ENCODE data around the gene BMP6. TPM values are rescaled to one million over a fixed set of nuclear protein-coding genes. Genes with fewer than 3 reads are reported as not detected.

The BMP6 gene
- total RNA-seq, 2 experiments from 2014 or later = 0.14 to 0.27 TPM

DNA sequence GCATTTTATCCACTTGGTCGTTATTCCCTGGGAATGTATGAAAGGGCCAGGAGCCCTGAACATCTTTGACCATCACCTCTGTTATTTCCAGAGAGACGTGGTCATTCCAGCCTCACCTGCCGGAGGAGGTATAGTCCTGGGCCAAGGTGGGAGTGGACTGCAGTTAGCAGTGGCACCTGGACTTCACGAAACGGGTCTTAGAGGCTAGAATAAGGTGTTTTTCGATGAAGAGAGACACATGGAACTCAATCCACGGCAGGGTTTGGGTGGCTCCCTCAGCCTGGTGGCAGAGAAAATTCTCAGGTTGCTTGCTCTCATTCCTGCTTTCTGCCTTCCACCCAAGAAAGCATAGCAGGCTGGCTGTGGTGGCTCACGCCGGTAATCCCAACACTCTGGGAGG, 48.0 kb downstream of the BMP6 start:
- DNase-seq = no peak
- CTCF ChIA-PET = no interaction called here
- Mint-ChIP-seq H3K27me3 (peaks cover 8% of the 10 kb centered on the region), H3K4me3 (no peak overlapping the region), H3K36me3 (ENCODE audit: low read depth) (no peaks in the 10 kb centered on the region), H3K4me1 (no peaks in the 10 kb centered on the region), H3K9me3 (ENCODE audit: low read depth) (no peaks in the 10 kb centered on the region), H3K27ac (no peak overlapping the region)
- POLR2A ChIA-PET = no interaction called here
- ATAC-seq = no peak
- intact Hi-C loops (cut with DNase I, micrococcal nuclease) = no loop called here

DNA sequence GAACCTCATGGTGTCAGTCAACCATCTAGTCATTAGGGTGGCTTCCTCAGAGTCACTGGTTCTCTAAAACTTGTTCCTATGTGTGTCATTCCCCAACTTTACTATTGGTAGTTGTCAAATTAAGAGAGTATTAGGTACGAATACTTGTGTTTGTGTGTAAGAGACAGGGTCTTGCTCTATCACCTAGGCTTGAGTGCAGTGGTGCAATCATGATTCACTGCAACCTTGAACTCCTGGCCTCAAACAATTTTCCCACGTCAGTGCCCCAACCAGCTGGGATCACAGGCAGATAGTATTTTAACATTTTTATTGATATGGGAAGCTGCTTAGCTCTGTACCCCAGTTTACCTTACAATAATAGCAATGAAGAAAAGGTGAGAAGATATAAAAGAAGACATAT, 50.6 kb downstream of the BMP6 start:
- no peaks in the 10 kb centered on the region for H3K36me3 Mint-ChIP-seq (ENCODE audit: low read depth)
- H3K4me1 Mint-ChIP-seq = no peaks in the 10 kb centered on the region
- ChIA-PET POLR2A (interaction anchor here (1.1 kb wide), 1 partner anchor 9 kb away, joined by 3 read pairs; no protein-coding TSS in a partner anchor), CTCF (no interaction called here)
- H3K9me3 Mint-ChIP-seq (ENCODE audit: low read depth) = no peaks in the 10 kb centered on the region
- H3K4me3 Mint-ChIP-seq = no peak overlapping the region
- no peak overlapping the region for H3K27ac Mint-ChIP-seq
- peaks cover 13% of the 10 kb centered on the region for H3K27me3 Mint-ChIP-seq
- DNase-seq (no peak), ATAC-seq (no peak)
- intact Hi-C loops (cut with DNase I, micrococcal nuclease) = no loop called here

GRCh38 chr6:7777074-7777473, 51.2 kb downstream of the BMP6 start:
- ChIA-PET CTCF (no interaction called here), POLR2A (interaction anchor here (1.1 kb wide), 1 partner anchor 10 kb away, joined by 3 read pairs; no protein-coding TSS in a partner anchor)
- DNase-seq (no peak), ATAC-seq (no peak)
- no peak overlapping the region for H3K27ac Mint-ChIP-seq
- intact Hi-C loops (cut with DNase I, micrococcal nuclease) = no loop called here
- no peaks in the 10 kb centered on the region for H3K9me3 Mint-ChIP-seq (ENCODE audit: low read depth)
- H3K4me1 Mint-ChIP-seq = no peaks in the 10 kb centered on the region
- peaks cover 16% of the 10 kb centered on the region for H3K27me3 Mint-ChIP-seq
- no peaks in the 10 kb centered on the region for H3K36me3 Mint-ChIP-seq (ENCODE audit: low read depth)
- H3K4me3 Mint-ChIP-seq = no peak overlapping the region

DNA sequence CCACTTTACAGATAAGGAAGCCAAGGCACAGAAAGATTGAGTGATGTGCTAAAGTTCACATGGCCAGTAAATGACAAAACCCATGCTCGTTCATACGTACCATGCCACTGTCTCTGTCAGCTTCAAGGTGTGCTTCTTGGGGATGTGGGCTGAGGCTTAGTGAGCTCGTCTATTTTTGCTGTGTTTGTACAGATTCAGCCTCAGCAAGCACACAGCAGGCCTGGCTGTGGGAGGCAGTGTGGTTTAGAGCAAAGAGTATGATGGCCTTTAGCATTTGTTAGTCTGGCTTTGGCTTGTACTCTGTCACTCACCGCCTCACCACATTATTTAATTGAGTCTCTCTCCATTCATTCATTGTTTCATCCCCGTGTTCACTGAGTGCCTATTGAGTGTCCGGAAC, 55.3 kb downstream of the BMP6 start:
- Mint-ChIP-seq H3K9me3 (ENCODE audit: low read depth) (no peaks in the 10 kb centered on the region), H3K4me3 (no peak overlapping the region), H3K27me3 (peaks cover 26% of the 10 kb centered on the region), H3K4me1 (no peaks in the 10 kb centered on the region), H3K27ac (no peak overlapping the region), H3K36me3 (ENCODE audit: low read depth) (no peaks in the 10 kb centered on the region)
- POLR2A ChIA-PET = no interaction called here
- intact Hi-C loops (cut with DNase I, micrococcal nuclease) = no loop called here
- ATAC-seq (no peak), DNase-seq (no peak)
- CTCF ChIA-PET = no interaction called here

- intact Hi-C loops (cut with DNase I, micrococcal nuclease) = no loop called here
- no peak for ATAC-seq
- Mint-ChIP-seq H3K9me3 (ENCODE audit: low read depth) (no peaks in the 10 kb centered on the region), H3K4me1 (no peaks in the 10 kb centered on the region), H3K27me3 (peaks cover 25% of the 10 kb centered on the region), H3K36me3 (ENCODE audit: low read depth) (no peaks in the 10 kb centered on the region), H3K4me3 (no peak overlapping the region), H3K27ac (no peak overlapping the region)
- ChIA-PET CTCF (no interaction called here), POLR2A (no interaction called here)
- DNase-seq = no peak
Measured at GRCh38 chr6:7784248-7784647, 58.3 kb downstream of the BMP6 start.

GRCh38 chr6:7784706-7785105, 58.8 kb downstream of the BMP6 start:
- H3K36me3 Mint-ChIP-seq (ENCODE audit: low read depth) = no peaks in the 10 kb centered on the region
- H3K27me3 Mint-ChIP-seq = peaks cover 25% of the 10 kb centered on the region
- ChIA-PET POLR2A (no interaction called here), CTCF (no interaction called here)
- no peaks in the 10 kb centered on the region for H3K4me1 Mint-ChIP-seq
- ATAC-seq = no peak
- H3K27ac Mint-ChIP-seq = no peak overlapping the region
- DNase-seq = no peak
- H3K4me3 Mint-ChIP-seq = no peak overlapping the region
- no peaks in the 10 kb centered on the region for H3K9me3 Mint-ChIP-seq (ENCODE audit: low read depth)
- intact Hi-C loops (cut with DNase I, micrococcal nuclease) = no loop called here

DNA sequence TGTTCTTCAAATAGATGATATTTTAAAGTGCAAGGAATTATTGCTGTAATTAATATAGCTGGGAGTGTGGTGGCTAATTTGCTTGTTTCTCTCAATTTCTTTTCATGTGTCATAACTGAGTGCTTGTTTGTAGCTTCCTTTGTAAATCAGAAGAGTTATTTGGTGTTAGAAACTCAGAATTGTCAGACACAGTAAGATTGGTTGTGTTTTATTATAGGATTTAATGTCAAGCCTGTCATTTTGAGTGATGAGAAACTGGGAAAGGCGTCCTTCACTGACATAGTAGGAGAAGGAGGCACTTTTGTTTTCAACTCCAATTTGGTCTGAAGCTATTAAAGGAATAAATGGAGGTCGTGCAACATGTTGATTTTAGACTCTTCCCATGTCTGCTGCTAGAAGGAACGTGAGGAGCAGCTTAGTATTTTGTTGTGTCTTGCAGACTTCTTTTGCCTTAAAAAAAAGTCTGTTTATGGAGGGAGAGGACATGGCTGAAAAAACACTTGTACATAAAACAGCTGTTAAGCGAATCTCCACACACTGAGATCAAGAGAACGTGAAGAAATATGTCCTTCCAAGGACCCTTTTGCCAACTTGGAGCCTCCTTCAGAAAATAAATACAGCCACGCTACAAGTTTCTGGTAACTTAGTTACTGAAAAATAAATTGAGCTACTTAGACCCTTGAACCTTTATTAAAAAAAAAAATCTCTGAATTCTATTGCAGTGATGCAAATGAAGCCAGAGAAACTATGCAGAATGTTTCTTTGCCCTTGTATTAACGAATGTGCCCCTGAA, 59.5 kb downstream of the BMP6 start:
- intact Hi-C loops (cut with DNase I, micrococcal nuclease) = no loop called here
- Mint-ChIP-seq H3K4me1 (no peaks in the 10 kb centered on the region), H3K9me3 (ENCODE audit: low read depth) (no peaks in the 10 kb centered on the region), H3K27me3 (peaks cover 25% of the 10 kb centered on the region), H3K27ac (no peak overlapping the region), H3K4me3 (no peak overlapping the region), H3K36me3 (ENCODE audit: low read depth) (no peaks in the 10 kb centered on the region)
- ATAC-seq = no peak
- no peak for DNase-seq
- ChIA-PET POLR2A (no interaction called here), CTCF (no interaction called here)

DNA sequence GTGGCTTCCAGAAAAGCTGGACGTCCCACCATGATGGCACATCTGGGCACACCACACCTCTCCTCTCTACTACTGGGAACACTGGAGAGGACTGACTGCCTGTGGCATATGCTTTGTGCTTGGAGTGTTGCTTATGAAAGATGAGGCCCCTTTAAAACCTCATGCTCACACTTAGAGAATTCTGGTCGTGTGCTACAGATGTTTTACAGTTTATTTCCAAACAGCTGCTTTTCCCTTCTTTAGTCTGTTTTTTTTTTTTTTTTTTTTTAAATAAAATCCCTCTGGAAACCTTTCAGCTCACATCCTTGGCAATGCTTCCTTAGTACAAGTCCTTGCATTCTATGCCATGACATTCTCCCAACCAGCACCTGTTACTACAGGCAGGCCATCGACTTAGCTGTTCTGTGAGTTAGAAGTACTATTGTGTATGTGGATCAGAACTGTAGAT, 60.3 kb downstream of the BMP6 start:
- ChIA-PET POLR2A (no interaction called here), CTCF (interaction anchor here (0.5 to 0.6 kb wide), 2 partner anchors 680 to 999 kb away, joined by 3 read pairs; no protein-coding TSS in a partner anchor)
- DNase-seq = no peak
- peaks cover 30% of the 10 kb centered on the region for H3K27me3 Mint-ChIP-seq
- H3K9me3 Mint-ChIP-seq (ENCODE audit: low read depth) = no peaks in the 10 kb centered on the region
- ATAC-seq = no peak
- H3K4me3 Mint-ChIP-seq = no peak overlapping the region
- no peaks in the 10 kb centered on the region for H3K36me3 Mint-ChIP-seq (ENCODE audit: low read depth)
- no peaks in the 10 kb centered on the region for H3K4me1 Mint-ChIP-seq
- no peak overlapping the region for H3K27ac Mint-ChIP-seq
- intact Hi-C loops (cut with DNase I, micrococcal nuclease) = no loop called here

- no peaks in the 10 kb centered on the region for H3K9me3 Mint-ChIP-seq (ENCODE audit: low read depth)
- intact Hi-C loops (cut with DNase I, micrococcal nuclease) = no loop called here
- no peak for ATAC-seq
- peaks cover 31% of the 10 kb centered on the region for H3K27me3 Mint-ChIP-seq
- H3K4me3 Mint-ChIP-seq = no peak overlapping the region
- POLR2A ChIA-PET = no interaction called here
- H3K36me3 Mint-ChIP-seq (ENCODE audit: low read depth) = no peaks in the 10 kb centered on the region
- no peaks in the 10 kb centered on the region for H3K4me1 Mint-ChIP-seq
- no peak overlapping the region for H3K27ac Mint-ChIP-seq
- DNase-seq = no peak
- CTCF ChIA-PET = interaction anchor here (0.6 to 0.7 kb wide), 3 partner anchors 19 to 1637 kb away, joined by 3 read pairs; no protein-coding TSS in a partner anchor
Measured at GRCh38 chr6:7787137-7787608, 61.3 kb downstream of the BMP6 start.

GRCh38 chr6:7787731-7788130, 61.8 kb downstream of the BMP6 start:
- H3K27me3 Mint-ChIP-seq = peaks cover 33% of the 10 kb centered on the region
- H3K4me3 Mint-ChIP-seq = no peak overlapping the region
- POLR2A ChIA-PET = no interaction called here
- H3K9me3 Mint-ChIP-seq (ENCODE audit: low read depth) = no peaks in the 10 kb centered on the region
- intact Hi-C loops (cut with DNase I, micrococcal nuclease) = no loop called here
- CTCF ChIA-PET = interaction anchor here (0.6 kb wide), 2 partner anchors 18 to 39 kb away, joined by 3 read pairs; no protein-coding TSS in a partner anchor
- no peaks in the 10 kb centered on the region for H3K36me3 Mint-ChIP-seq (ENCODE audit: low read depth)
- no peak for DNase-seq
- H3K4me1 Mint-ChIP-seq = no peaks in the 10 kb centered on the region
- no peak for ATAC-seq
- H3K27ac Mint-ChIP-seq = no peak overlapping the region

- ATAC-seq (no peak), DNase-seq (no peak)
- ChIA-PET CTCF (no interaction called here), POLR2A (no interaction called here)
- H3K9me3 Mint-ChIP-seq (ENCODE audit: low read depth) = no peaks in the 10 kb centered on the region
- intact Hi-C loops (cut with DNase I, micrococcal nuclease) = no loop called here
- H3K36me3 Mint-ChIP-seq (ENCODE audit: low read depth) = no peaks in the 10 kb centered on the region
- H3K4me3 Mint-ChIP-seq = no peak overlapping the region
- H3K27ac Mint-ChIP-seq = no peak overlapping the region
- H3K27me3 Mint-ChIP-seq = peaks cover 29% of the 10 kb centered on the region
- no peaks in the 10 kb centered on the region for H3K4me1 Mint-ChIP-seq
Measured at GRCh38 chr6:7794509-7794908, 68.6 kb downstream of the BMP6 start.

GRCh38 chr6:7797386-7797785, 71.5 kb downstream of the BMP6 start:
- no peaks in the 10 kb centered on the region for H3K36me3 Mint-ChIP-seq (ENCODE audit: low read depth)
- H3K9me3 Mint-ChIP-seq (ENCODE audit: low read depth) = no peaks in the 10 kb centered on the region
- H3K4me3 Mint-ChIP-seq = no peak overlapping the region
- ChIA-PET CTCF (interaction anchor here (0.7 kb wide), 1 partner anchor 65 kb away, joined by 3 read pairs; no protein-coding TSS in a partner anchor), POLR2A (no interaction called here)
- ATAC-seq (no peak), DNase-seq (no peak)
- H3K27me3 Mint-ChIP-seq = peaks cover 15% of the 10 kb centered on the region
- intact Hi-C loops (cut with DNase I, micrococcal nuclease) = no loop called here
- H3K4me1 Mint-ChIP-seq = no peaks in the 10 kb centered on the region
- no peak overlapping the region for H3K27ac Mint-ChIP-seq

Measured in activated CD4-positive, alpha-beta T cell treated with anti-CD3 and anti-CD28 coated beads for 36 hours (primary cell).